ENCODE data around the gene NBDY.
"Not testable (repeated sequence)": the region's sequence is repeated elsewhere in the genome, so short reads cannot be mapped to it uniquely, and the experiment has no call there.

The NBDY gene

GRCh38 chrX:56803850-56804681 lies 75.0 kb downstream of the NBDY start:
- no peak for DNase-seq

GRCh38 chrX:56804867-56805266 lies 75.8 kb downstream of the NBDY start:
- no peak for DNase-seq

GRCh38 chrX:56805399-56805798 lies 76.4 kb downstream of the NBDY start:
- no peak for DNase-seq

- not testable (repeated sequence) for DNase-seq
Observed at GRCh38 chrX:56806176-56806575, 77.1 kb downstream of the NBDY start.

- no peak for DNase-seq
Observed at GRCh38 chrX:56811599-56811998, 82.6 kb downstream of the NBDY start.

GRCh38 chrX:56812515-56813105 lies 83.6 kb downstream of the NBDY start:
- no peak for DNase-seq

- DNase-seq = no peak
Observed at GRCh38 chrX:56813318-56813837, 84.3 kb downstream of the NBDY start.

- no peak for DNase-seq
Observed at GRCh38 chrX:56817179-56817578, 88.1 kb downstream of the NBDY start.

GRCh38 chrX:56826020-56826419 lies 97.0 kb downstream of the NBDY start:
- DNase-seq = no peak

GRCh38 chrX:56833626-56834025 lies 104.6 kb downstream of the NBDY start:
- no peak for DNase-seq

GRCh38 chrX:56853436-56853835 lies 124.4 kb downstream of the NBDY start:
- DNase-seq = no peak

- DNase-seq = no peak
Observed at GRCh38 chrX:56857042-56857441, 128.0 kb downstream of the NBDY start.

GRCh38 chrX:56860888-56861287 lies 131.8 kb downstream of the NBDY start:
- no peak for DNase-seq
